ENCODE measurements around the gene TSPAN17. TPM values are rescaled to one million over a fixed set of nuclear protein-coding genes. Genes with fewer than 3 reads are reported as not detected.
"Not testable (repeated sequence)": the region's sequence is repeated elsewhere in the genome, so short reads cannot be mapped to it uniquely, and the experiment has no call there.

The TSPAN17 gene
- total RNA-seq, 1 donor from 2014 or later = 21.2 TPM

DNA sequence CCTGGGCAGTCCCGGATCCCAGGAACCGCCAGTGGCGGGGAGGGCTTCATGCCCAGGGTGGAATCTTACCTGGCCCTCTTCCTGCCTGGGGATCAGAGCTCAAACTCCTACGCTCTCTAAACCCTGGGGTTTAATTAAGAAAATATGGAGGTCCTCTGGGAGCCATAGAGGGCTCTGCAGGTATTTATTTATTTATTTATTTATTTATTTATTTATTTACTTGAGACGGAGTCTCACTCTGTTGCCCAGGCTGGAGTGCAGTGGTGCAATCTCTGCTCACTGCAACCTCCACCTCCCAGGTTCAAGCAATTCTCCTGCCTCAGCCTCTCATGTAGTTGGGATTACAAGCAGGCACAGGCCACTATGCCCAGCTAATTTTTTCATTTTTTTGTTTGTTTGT is 52.2 kb downstream of the TSPAN17 start:
- not testable (repeated sequence) for FAIRE-seq; DNase-seq (ENCODE audit: low spot score in 2 of 2)

DNA sequence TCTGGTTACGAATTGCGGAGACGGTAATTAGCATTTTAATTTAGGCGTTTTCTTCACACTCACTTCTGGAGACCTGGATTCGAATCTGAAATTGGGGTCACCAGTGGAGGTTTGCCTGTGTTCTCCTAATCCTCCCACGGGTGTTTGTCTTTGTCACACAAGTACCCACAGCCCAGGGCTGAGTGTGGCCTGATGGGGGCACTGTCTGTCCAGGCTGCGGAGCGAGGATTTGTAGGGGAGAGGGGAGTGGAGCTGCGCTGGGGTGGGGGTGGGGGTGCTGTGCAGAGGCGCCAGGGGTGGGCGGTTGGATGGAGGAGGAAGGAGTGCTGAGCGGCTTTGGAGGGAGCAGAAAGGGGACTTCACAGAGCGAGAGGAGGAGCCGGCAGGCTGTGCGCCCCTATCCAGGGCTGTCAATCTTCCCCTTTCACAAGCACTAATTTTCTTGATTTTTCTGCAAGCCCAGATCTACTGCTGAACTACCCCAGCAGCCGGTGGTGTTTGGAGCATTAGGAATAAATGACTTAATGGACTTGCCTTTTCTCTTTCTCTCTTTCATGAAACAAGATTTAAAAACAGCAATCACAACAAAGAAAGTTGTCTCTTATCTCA is 53.1 kb downstream of the TSPAN17 start:
- DNase-seq (ENCODE audit: low spot score in 2 of 2) (peak in 1 of 2 donors; percentile 70), FAIRE-seq (no peak)

DNA sequence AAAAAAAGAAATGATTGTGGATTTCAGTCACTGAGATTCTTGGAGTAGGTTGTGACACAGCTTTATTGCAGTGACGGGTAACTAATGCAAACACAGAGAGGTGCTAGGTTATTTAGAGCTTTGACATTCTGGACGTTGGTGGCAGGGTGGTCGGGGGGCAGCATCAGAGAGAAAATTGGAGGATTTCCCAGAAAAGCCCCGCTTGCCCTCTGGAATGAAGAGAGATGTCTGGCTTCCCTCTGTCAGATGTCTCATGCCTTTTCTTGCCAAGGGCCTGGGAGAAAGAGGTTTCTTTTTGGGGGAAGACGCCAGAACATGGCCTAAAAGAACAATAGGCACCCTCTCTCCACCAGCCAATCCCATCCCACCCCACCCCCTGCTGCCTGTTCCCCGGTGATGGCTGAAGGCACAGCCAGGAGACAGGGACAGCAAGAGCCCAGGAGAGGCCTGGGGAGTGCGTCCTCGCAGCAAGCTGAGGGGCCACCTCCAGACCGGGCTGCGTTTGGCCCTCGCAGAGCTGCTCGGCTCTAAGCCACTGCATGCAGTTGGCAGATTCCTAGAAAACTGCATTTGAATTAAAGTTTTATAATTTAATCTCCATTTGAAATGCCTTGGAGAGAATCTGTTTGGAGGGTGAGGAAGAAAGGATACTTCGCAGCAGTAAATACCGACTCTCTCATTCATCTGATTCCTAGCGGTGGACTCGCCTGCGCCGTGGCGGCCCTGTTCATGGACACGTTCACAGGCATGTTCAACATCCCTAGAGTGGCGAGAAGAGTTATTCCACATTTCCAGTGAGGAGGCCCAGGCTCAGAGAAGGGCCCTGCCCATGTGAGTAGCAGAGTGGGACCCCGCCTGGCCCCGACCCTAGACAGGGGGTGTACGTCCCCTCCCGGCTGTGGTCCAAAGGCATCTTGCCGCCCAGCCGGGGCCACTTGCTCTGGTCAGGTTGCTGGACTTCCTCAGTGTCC is 55.7 kb downstream of the TSPAN17 start:
- no peak for DNase-seq (ENCODE audit: low spot score in 2 of 2)
- FAIRE-seq = no peak

- FAIRE-seq = no peak
- no peak for DNase-seq (ENCODE audit: low spot score in 2 of 2)
These were observed 56.6 kb downstream of the TSPAN17 start for GRCh38 chr5:176703857-176704256.

- no peak for DNase-seq (ENCODE audit: low spot score in 2 of 2)
- no peak for FAIRE-seq
These were observed 57.1 kb downstream of the TSPAN17 start for GRCh38 chr5:176704355-176704754.

- DNase-seq (ENCODE audit: low spot score in 2 of 2) = no peak
- no peak for FAIRE-seq
These were observed 57.5 kb downstream of the TSPAN17 start for GRCh38 chr5:176704817-176705216.

Small RNAs within 50 kb of the gene (small RNA-seq; reads per million reads assigned to genes)
- gene MIR4281 = not detected

Other genes starting within 250 kb of the TSPAN17 start
- 71.3 TPM for gene CLTB, start 230.9 kb upstream of the TSPAN17 start, total RNA-seq
- 33.4 TPM for gene FAF2, start 199.1 kb upstream of the TSPAN17 start, total RNA-seq
- 9.8 TPM for gene RNF44, start 110.1 kb upstream of the TSPAN17 start, total RNA-seq
- gene CDHR2, start 98.1 kb upstream of the TSPAN17 start, total RNA-seq = under 0.01 TPM
- 101 TPM for gene GPRIN1, start 37.3 kb upstream of the TSPAN17 start, total RNA-seq
- 15.5 TPM for gene SNCB, start 16.9 kb upstream of the TSPAN17 start, total RNA-seq
- under 0.01 TPM for gene EIF4E1B, start 16.8 kb upstream of the TSPAN17 start, total RNA-seq
- 6.1 TPM for gene UNC5A, start 163.1 kb downstream of the TSPAN17 start, total RNA-seq